HG03135 (cell line): Measurements from ENCODE around the gene INSC.
A peak's percentile ranks its signal among the peaks of the same experiment; 100 is the strongest.

Experiments
- ATAC-seq: cut with Tn5 transposase; IDR thresholded peaks from one replicate; pipeline ENCODE4 v1.9.1; 2021; ENCODE audit warnings: mild to moderate bottlenecking, moderate library complexity; ENCODE audit not compliant: unreplicated experiment

The INSC gene

DNA sequence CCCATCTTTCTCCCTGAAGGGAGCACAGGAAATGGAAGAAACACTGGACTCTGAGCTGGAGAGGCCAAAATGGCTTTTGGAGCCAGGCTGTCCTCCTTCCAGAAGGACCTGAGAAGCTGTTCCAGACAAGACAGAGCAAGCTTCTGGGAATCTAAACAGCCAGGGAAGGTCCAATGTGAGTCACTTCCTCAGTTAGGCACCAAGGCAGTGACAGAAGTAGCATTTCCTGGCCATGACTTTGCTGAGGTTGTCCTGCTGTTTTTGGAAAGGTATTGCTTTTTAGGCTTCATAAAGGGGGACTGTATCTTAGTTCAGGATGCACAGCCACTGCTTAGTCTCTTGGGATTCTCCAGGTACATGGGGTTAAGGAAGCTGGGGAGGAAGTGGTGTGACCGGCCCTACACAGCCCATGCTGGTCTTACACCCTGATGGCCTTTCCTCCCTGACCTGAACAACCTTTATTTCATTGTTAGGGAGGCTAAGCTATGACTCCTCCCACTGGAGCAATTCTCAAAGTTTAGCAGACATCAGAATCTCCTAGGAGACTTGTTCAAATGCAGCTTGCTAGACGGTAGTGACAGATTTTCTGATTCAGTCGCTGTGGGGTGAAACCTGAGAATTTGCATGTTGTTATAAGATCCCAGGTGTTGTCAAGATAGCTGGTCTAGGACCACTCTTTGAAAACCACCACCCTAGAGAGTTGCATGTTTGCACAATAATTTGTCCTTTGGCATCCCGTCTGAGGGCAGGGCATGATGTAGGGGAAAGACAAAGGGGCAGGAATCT lies 6.8 kb upstream of the INSC start:
- peak; percentile 74 for ATAC-seq

- no peak for ATAC-seq
Measured at GRCh38 chr11:15108592-15109130, 6.1 kb upstream of the INSC start.

DNA sequence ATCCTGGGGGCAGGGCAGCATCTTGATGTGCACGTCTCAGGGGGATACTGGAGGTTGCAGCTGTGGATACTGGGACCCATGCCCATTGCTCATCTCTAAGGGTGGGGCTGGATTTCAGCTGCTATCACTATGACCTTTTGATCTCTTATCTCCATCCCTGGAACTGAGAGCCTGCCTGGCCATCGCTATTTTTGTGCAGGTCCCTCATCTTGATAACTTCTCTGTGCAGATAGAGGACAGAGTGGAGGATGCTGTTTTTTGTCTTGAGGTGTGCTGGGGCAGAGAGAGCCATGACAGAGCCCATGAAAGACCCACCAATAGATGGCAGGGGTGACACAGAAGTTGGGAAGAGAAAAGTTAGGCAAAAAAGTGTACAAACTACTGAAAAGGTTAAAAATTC lies 5.1 kb upstream of the INSC start:
- no peak for ATAC-seq

DNA sequence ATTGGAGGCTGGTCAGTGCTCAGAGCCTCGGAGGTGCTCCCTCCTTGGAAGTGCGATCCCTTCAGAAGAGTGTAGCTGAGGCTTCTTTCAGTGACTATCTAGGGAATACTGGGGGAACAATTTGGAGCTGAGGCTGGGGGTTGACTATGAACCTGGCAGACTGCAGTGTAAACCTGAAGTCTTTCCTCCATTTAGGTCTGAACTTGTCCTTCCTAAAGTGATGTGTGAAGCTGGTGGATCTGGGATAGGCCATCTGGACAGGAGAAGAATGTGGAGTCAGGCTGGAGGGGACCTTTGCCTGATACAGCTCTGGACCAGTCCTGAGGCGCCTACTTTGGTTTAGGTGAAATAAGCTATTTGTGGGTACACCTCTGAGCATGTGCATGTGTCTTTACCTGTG lies 3.5 kb upstream of the INSC start:
- ATAC-seq, result no peak

- no peak for ATAC-seq
Measured at GRCh38 chr11:15112131-15112541, 2.6 kb upstream of the INSC start.

- ATAC-seq, result peak; percentile 93
Measured at GRCh38 chr11:15113381-15113780, 1.3 kb upstream of the INSC start.

GRCh38 chr11:15115686-15116085 lies 963 bp downstream of the INSC start:
- ATAC-seq, result no peak

DNA sequence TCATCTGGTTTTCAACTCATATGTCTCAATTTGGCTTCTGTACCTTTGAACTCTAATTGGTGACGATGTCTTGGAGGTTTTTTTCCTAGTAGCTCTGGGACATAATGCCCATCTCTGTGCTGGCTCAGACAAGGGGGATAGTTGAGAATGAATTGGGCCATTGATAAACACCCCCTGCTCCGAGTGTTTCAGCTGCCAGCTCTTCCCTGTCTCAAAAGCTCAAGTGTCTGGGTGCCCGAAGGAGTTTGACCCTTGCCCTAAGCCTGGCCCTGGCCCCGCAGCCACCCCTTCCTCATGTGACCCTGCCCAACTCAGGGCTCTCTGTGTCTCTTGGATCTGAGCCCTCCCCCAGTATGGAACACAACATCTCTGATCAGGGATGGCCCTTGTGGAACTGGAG lies 3.0 kb downstream of the INSC start:
- ATAC-seq, result no peak

GRCh38 chr11:15118431-15118830 lies 3.7 kb downstream of the INSC start:
- no peak for ATAC-seq

- no peak for ATAC-seq
Measured at GRCh38 chr11:15119352-15119751, 4.6 kb downstream of the INSC start.

DNA sequence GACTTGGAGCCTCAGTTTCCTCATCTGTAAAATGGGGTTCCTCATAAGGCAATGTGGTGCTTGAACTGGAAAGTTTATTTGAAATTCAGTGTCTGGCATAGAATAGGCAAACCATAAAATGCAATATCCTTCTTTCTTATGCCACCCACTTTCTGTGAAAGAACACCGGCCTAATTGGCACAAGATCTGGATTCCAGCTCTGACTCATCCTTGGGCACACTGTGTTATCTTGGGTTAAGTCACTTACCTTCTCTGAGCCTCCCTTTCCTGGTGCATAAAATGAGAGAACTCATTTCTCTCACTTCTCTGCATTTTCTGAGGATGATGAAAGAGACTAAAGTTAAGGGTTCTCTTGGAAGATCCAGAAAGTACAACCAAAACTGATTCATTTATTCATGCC lies 5.1 kb downstream of the INSC start:
- ATAC-seq, result no peak

DNA sequence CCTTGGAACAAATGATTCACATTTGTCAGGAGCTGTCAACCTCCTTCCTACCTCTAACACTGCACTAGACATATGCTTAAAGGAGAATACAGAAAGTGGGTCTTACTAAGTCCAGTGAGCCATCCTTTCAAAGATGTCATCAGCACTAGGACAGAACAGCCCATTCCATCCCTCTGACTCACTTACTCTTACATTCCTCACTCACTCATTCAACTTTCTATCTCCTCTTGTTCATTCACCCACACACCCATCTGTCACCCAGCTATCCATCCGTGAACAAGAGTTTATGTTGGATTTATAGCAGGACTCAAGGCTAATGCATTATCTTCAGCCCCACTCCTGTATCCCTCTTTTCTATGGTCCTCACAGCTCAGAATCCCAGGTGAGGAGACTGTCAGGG lies 9.1 kb downstream of the INSC start:
- no peak for ATAC-seq

- ATAC-seq, result no peak
Measured at GRCh38 chr11:15124528-15124927, 9.8 kb downstream of the INSC start.

DNA sequence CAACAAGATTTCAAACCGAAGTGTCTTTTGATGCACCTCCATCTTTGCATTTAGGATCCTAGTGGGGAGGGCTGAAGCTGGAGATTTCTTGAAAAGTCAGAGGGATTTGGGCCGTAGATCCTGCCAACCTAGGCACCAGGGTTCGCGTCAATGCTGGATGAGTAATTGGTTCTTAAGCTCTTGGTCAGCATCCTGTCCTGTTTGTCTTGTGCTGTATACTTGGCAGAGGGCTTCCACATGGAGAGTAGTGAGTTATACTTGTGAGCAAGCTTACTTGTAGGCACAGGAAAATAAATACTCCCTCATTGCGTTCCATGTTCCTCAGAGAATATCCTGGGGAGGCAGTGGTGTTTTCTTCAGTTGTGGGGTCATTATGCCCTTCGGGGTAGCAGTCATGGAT lies 12.6 kb downstream of the INSC start:
- ATAC-seq, result no peak

DNA sequence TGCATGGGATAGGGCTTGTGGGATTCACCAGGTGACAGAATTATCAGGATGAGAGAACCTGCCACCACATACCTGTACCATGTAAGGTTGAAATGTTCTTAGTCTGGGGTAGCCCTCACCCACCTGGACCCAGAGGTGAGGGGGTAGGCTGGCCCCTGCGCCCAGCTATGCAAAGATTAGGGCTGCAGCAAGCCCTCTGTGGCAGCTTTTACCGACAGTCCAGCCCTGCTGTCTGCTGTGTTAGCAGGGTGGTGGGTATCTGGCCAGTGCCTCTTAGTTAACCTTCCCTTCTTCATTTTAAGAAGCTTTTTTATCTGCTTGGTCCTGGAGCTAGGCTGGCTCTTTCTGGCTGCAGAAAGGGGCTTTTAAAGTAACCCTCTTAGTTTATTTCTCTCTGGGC lies 13.9 kb downstream of the INSC start:
- no peak for ATAC-seq

DNA sequence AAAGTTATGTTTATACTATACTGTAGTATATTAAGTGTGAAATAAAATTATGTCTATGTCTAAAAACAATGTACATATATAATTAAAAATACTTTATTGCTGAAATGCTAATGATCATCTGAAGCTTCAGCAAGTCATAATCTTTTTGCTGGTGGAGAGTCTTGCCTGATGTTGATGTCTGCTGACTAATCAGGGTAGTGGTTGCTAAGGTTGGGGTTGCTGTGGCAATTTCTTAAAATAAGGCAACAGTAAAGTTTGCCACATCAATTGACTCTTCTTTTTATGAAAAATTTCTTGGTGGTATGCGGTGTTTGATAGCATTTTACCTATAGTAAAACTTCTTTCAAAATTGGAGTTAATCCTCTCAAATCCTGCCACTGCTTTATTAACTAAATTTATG lies 21.4 kb downstream of the INSC start:
- no peak for ATAC-seq

DNA sequence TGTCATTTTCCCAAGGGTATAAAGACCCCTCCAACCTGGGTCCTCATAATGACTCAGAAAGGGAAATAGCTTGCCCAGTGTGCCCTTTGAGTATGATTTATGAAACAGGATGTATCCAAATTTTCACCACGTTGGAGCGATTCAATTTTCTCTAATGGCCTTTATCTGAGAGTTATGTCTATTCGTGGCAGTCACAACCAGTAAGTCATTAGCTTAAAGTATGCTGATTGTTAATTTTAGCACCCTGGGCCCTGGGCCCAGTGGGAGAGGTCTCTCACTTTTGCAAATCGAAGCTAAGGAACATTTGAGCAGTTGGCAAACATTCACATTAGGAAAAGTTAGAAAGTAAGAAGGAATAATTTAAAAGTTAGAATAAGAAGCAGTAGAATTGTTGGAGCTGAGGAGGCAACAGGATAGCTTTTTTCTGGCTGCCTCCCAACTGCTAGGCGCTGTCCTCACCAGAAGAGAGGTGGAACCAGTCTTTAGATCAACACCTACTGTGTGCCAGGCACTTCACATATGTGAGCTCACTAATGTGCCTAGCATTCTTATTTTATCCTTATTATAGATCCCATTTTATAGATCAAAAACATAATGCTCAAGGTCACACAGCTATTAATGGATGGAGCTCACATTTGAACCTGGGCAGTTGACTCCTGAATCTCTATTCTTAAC lies 24.5 kb downstream of the INSC start:
- no peak for ATAC-seq

DNA sequence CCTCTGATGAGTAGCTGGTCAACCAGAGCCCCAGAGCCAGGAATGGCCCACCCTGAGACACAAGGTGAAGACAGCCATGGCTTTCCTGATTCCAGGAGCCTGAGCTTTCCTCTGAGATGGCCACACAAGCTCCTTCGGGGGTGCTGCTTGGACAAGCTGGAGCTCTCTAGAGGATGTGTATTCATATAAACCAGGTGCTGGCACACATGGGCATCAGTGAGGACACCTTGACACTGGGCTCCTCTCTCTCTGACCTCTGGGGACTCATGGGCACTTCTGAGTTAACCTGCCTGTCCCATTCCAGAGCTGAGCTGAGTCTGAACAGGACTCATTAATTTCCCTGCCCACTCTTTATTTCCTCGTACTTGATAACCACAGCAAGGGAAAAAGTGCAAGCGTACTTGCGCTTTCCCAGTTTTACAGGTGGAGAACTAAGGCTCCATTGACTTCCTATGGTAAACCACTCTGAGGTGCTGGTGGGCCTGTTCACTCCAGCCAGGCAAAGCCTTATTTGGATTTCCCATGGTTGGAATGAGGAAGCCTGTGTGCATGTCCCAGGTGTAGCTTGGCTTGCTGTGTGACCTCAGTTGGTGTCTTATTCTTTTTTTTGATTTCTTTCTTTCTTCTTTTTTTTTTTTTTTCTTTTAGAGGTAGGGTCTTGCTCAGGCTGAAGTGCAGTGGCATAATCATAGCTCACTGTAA lies 25.4 kb downstream of the INSC start:
- no peak for ATAC-seq

GRCh38 chr11:15141381-15141780 lies 26.7 kb downstream of the INSC start:
- ATAC-seq, result no peak

GRCh38 chr11:15142838-15143237 lies 28.1 kb downstream of the INSC start:
- ATAC-seq, result no peak

DNA sequence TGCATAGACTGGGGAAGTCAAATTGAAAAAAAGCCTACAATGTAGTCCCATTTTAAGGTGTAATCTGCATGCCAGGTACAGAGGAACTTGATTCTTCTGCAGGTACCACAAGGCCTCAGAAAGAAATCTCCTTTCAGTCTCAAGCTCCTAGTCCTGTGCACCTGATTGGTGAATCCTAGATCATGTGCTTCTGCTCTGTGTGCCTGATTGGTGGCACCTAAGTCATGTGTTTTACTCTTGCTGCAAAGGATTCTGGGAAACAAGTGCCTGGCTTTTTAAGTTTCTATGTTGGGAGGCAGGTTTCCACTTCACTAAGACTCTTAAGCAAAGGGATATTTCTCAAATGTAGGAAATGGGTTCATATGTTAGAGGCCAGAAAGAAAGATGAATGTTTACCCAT lies 29.1 kb downstream of the INSC start:
- ATAC-seq, result no peak

DNA sequence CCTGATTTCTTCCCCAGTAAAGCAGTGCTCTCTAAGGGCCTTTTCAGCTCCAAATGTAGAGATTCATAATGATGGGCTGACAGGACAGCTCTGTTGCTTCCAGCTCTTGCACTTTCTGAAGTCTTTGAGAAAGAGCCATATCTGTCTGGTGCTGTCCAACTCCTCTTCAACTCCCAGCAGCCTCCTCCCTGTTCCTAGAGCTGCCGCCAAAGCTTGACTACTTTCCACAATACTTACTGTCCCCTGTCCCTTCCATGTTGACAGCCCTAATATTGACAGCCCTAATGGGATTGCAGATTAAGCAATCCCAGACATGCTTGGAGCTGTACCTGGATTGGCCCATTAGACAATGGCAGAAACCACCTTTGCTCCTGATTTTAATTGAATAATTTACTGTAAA lies 29.6 kb downstream of the INSC start:
- no peak for ATAC-seq
